ENCODE measurements around the gene MGMT. TPM values are rescaled to one million over a fixed set of nuclear protein-coding genes. Genes with fewer than 3 reads are reported as not detected.

Gene MGMT
- total RNA-seq, 1 donor from 2014 or later, result 13.9 TPM

GRCh38 chr10:129680661-129681344 is 213.8 kb downstream of the MGMT start:
- TF ChIP-seq CTCF (IDR thresholded peaks at IDR 0.05), result no peak
- Mint-ChIP-seq H3K27ac (ENCODE audit: unreplicated experiment) (no peak overlapping the region), H3K9me3 (ENCODE audit: low read depth) (no peaks in the 10 kb centered on the region), H3K4me3 (ENCODE audit: unreplicated experiment) (no peak overlapping the region), H3K36me3 (ENCODE audit: low read depth) (no peaks in the 10 kb centered on the region), H3K4me1 (ENCODE audit: low read depth) (no peaks in the 10 kb centered on the region), H3K27me3 (ENCODE audit: low read depth) (no peaks in the 10 kb centered on the region)
- no peak for DNase-seq (ENCODE audit: low spot score)

GRCh38 chr10:129681856-129682255 is 214.8 kb downstream of the MGMT start:
- Mint-ChIP-seq H3K4me3 (ENCODE audit: unreplicated experiment) (no peak overlapping the region), H3K27me3 (ENCODE audit: low read depth) (no peaks in the 10 kb centered on the region), H3K4me1 (ENCODE audit: low read depth) (no peaks in the 10 kb centered on the region), H3K9me3 (ENCODE audit: low read depth) (no peaks in the 10 kb centered on the region), H3K36me3 (ENCODE audit: low read depth) (no peaks in the 10 kb centered on the region), H3K27ac (ENCODE audit: unreplicated experiment) (no peak overlapping the region)
- no peak for DNase-seq (ENCODE audit: low spot score)
- no peak for TF ChIP-seq CTCF (IDR thresholded peaks at IDR 0.05)

- Mint-ChIP-seq H3K9me3 (ENCODE audit: low read depth) (no peaks in the 10 kb centered on the region), H3K36me3 (ENCODE audit: low read depth) (no peaks in the 10 kb centered on the region), H3K4me3 (ENCODE audit: unreplicated experiment) (no peak overlapping the region), H3K27me3 (ENCODE audit: low read depth) (no peaks in the 10 kb centered on the region), H3K27ac (ENCODE audit: unreplicated experiment) (no peak overlapping the region), H3K4me1 (ENCODE audit: low read depth) (no peaks in the 10 kb centered on the region)
- no peak for TF ChIP-seq CTCF (IDR thresholded peaks at IDR 0.05)
- no peak for DNase-seq (ENCODE audit: low spot score)
Observed at GRCh38 chr10:129683519-129683918, 216.5 kb downstream of the MGMT start.

- Mint-ChIP-seq H3K4me1 (ENCODE audit: low read depth) (no peaks in the 10 kb centered on the region), H3K27me3 (ENCODE audit: low read depth) (no peaks in the 10 kb centered on the region), H3K4me3 (ENCODE audit: unreplicated experiment) (no peak overlapping the region), H3K27ac (ENCODE audit: unreplicated experiment) (no peak overlapping the region), H3K36me3 (ENCODE audit: low read depth) (no peaks in the 10 kb centered on the region), H3K9me3 (ENCODE audit: low read depth) (no peaks in the 10 kb centered on the region)
- TF ChIP-seq CTCF (IDR thresholded peaks at IDR 0.05), result no peak
- no peak for DNase-seq (ENCODE audit: low spot score)
Observed at GRCh38 chr10:129683920-129684319, 216.9 kb downstream of the MGMT start.

GRCh38 chr10:129685271-129685670 is 218.2 kb downstream of the MGMT start:
- Mint-ChIP-seq H3K9me3 (ENCODE audit: low read depth) (no peaks in the 10 kb centered on the region), H3K4me3 (ENCODE audit: unreplicated experiment) (no peak overlapping the region), H3K36me3 (ENCODE audit: low read depth) (no peaks in the 10 kb centered on the region), H3K27me3 (ENCODE audit: low read depth) (no peaks in the 10 kb centered on the region), H3K27ac (ENCODE audit: unreplicated experiment) (no peak overlapping the region), H3K4me1 (ENCODE audit: low read depth) (no peaks in the 10 kb centered on the region)
- no peak for TF ChIP-seq CTCF (IDR thresholded peaks at IDR 0.05)
- no peak for DNase-seq (ENCODE audit: low spot score)

Data from chondrocyte (in vitro differentiated cells).